ENCODE data around the gene SDK1. TPM values are rescaled to one million over a fixed set of nuclear protein-coding genes. Genes with fewer than 3 reads are reported as not detected.

SDK1 gene
- total and polyA plus RNA-seq, 11 donors: 2.2 to 5.8 (median 3.4) TPM

DNA sequence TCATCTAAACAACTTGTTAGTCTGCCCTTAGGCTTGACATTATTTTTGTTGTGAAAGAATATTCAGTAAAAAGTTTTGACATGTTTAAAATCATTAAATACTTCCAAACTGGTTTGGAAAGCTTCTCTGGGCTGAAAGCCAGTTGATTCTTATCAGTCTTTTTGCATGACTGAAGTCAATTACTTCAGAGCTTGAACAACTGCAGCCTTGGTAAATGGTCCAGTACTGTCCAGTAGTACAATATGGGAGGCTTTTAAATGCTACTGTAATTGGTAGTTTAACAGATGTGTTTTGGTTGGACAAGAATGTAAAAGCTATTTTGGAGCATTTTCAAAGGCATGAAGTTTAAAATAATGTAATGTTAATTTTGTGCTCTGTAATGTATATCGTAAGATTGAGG lies 103.4 kb downstream of the SDK1 start:
- intact Hi-C loops (cut with DNase I): loop anchor here in 1 of 10 donors (2.0 kb wide), 1 partner anchor 24 kb away; no protein-coding TSS in a partner anchor
- no peak overlapping the region for H3K27ac ChIP-seq
- H3K27me3 ChIP-seq: peaks cover 0 to 6% (median 0%) of the 10 kb centered on the region in 9 donors
- H3K36me3 ChIP-seq: no peaks in the 10 kb centered on the region
- no peak overlapping the region for H3K4me3 ChIP-seq
- 50 to 77% (median 73%) methylated on average over 1 of the region's 1 CpG for WGBS, 4 donors
- TF ChIP-seq POLR2A (IDR thresholded peaks at IDR 0.05): no peak
- TF ChIP-seq, protein P1, sequence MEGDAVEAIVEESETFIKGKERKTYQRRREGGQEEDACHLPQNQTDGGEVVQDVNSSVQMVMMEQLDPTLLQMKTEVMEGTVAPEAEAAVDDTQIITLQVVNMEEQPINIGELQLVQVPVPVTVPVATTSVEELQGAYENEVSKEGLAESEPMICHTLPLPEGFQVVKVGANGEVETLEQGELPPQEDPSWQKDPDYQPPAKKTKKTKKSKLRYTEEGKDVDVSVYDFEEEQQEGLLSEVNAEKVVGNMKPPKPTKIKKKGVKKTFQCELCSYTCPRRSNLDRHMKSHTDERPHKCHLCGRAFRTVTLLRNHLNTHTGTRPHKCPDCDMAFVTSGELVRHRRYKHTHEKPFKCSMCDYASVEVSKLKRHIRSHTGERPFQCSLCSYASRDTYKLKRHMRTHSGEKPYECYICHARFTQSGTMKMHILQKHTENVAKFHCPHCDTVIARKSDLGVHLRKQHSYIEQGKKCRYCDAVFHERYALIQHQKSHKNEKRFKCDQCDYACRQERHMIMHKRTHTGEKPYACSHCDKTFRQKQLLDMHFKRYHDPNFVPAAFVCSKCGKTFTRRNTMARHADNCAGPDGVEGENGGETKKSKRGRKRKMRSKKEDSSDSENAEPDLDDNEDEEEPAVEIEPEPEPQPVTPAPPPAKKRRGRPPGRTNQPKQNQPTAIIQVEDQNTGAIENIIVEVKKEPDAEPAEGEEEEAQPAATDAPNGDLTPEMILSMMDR (IDR thresholded peaks at IDR 0.05): no peak
- peaks cover 0 to 5% (median 0%) of the 10 kb centered on the region in 12 donors for H3K4me1 ChIP-seq
- DNase-seq: no peak
- H3K9me3 ChIP-seq: no peaks in the 10 kb centered on the region
- no peak for ATAC-seq

DNA sequence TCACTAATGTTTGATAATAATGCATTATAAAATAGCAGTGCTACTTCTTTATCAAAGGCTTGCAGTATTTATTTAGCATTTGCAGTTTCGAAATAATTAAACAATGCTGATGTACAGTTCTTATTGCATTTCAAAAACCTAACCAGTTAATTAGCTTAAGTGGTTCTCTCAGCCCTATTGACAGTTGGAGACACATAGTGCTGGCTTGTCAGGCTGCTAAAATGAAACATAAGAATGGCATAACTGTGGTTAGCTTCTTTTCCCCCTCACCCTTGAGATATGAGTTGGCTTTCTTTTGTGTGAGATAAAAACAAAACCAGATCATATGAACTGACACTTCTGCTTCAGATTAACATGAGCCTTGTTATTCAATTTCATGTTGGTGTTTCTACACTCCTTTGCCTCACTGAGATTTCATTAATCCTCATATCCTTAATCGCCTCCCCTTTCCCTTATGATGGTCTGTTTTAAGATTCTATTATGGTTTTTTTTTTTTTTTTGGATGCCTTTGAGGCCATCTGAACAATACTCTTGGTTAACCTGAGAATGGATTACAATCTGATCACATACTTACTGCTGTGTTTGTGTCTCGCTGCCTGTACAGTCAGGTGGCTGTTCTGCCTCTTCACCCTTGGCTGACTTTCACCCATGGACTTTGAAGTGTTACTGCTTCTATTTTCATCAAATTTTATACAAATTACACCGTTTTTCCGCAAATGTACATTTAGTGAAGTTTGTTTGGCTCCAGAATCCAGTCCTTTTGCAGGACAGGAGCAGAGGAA lies 108.0 kb downstream of the SDK1 start:
- 61 to 70% (median 65%) methylated on average over 5 of the region's 5 CpGs for WGBS, 4 donors
- no peak for ATAC-seq
- no peaks in the 10 kb centered on the region for H3K9me3 ChIP-seq
- H3K27ac ChIP-seq: no peak overlapping the region
- TF ChIP-seq, protein P1 (IDR thresholded peaks at IDR 0.05): no peak
- TF ChIP-seq POLR2A (IDR thresholded peaks at IDR 0.05): no peak
- DNase-seq: no peak
- H3K4me3 ChIP-seq: no peak overlapping the region
- peaks cover 0 to 6% (median 0%) of the 10 kb centered on the region in 9 donors for H3K27me3 ChIP-seq
- intact Hi-C loops (cut with DNase I): no loop called here
- peaks cover 0 to 5% (median 0%) of the 10 kb centered on the region in 12 donors for H3K4me1 ChIP-seq
- H3K36me3 ChIP-seq: no peaks in the 10 kb centered on the region

DNA sequence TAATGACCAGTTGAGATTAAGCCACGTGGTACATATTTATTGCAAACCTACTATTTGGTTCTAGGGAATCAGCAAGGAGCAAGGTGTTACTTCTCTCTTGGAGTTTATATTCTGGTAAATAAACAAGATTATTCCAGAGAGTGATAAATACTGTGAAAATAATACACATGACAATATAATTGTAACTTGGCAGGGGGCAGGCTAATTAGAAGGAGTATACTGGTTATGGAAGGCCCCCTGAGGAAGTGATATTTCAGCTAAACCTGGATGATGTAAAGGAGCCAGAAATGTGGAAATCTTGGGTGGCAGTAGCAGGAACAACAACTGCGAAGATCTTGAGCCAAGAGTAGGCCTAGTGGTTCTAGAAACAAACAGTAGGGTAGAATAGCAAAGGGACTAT lies 111.8 kb downstream of the SDK1 start:
- H3K4me3 ChIP-seq: no peak overlapping the region
- no peaks in the 10 kb centered on the region for H3K27me3 ChIP-seq
- ATAC-seq (no peak), DNase-seq (no peak)
- H3K4me1 ChIP-seq: peaks cover 0 to 5% (median 0%) of the 10 kb centered on the region in 12 donors
- H3K9me3 ChIP-seq: no peaks in the 10 kb centered on the region
- intact Hi-C loops (cut with DNase I): no loop called here
- 71 to 80% (median 76%) methylated on average over 2 of the region's 2 CpGs for whole genome bisulfite sequencing, 4 donors
- no peak overlapping the region for H3K27ac ChIP-seq
- TF ChIP-seq, protein P1 (IDR thresholded peaks at IDR 0.05): no peak
- H3K36me3 ChIP-seq: no peaks in the 10 kb centered on the region

DNA sequence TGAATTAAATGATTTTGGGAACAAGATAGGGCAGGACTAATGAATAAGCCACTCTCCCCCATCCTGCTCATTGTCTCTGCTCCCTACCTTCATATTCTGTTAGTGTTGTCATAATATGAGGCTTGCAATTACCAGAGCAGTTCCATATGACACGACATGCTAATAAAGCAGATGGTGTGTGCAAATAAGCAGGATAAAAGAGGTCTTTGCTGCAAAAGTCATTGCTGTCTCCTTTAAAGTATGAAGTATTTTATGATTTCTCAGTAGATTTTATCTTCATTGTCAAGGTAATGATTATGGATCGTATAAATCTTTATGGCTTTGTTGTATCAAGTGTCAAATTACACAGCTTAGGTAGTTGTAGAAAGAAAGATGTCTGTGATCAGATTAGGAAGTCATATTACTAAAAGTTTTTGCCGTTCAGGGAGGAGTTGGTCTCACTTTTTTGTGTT lies 114.8 kb downstream of the SDK1 start:
- Histone ChIP-seq H3K4me3 (no peak overlapping the region), H3K9me3 (no peaks in the 10 kb centered on the region), H3K27me3 (no peaks in the 10 kb centered on the region), H3K27ac (no peak overlapping the region), H3K4me1 (no peaks in the 10 kb centered on the region), H3K36me3 (no peaks in the 10 kb centered on the region)
- DNase-seq (no peak), ATAC-seq (no peak)
- 68 to 75% (median 70%) methylated on average over 3 of the region's 3 CpGs for WGBS, 4 donors
- TF ChIP-seq, protein P1 (IDR thresholded peaks at IDR 0.05): no peak
- TF ChIP-seq POLR2A (IDR thresholded peaks at IDR 0.05): no peak
- intact Hi-C loops (cut with DNase I): no loop called here
